ENCODE measurements around the gene PTPN4. TPM values are rescaled to one million over a fixed set of nuclear protein-coding genes. Genes with fewer than 3 reads are reported as not detected.
A peak's percentile ranks its signal among the peaks of the same experiment; 100 is the strongest.

Gene PTPN4
- total RNA-seq, 1 experiment from 2014 or later = 60.7 TPM

DNA sequence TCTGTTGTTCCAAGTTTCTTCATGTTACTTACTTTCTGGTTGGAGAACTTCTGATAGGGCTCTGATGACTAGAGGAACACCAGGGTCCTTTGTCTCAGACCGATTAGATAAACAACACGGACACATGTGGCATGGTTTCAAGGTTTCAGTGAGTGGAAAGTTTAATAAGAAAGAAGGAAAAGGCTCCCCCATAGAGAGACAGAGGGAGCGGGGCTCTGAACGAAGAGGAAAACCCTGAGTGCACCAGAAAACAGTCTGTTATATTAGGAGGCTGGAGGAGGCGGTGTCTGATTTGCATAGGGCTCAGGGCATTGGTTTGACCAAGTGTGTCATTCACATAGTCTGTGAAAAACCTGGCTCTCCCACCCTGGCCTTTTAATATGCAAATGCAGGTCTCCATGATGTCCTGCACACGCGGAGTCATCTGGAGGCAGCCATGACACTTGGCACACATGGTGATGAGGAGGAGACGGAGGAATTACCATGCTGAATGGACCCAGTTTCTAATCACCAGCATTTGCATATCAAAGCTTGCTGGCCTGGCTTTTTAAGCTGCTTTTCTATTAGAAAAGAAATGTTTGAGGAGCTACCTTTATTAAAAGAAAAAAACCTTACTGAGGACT is 94.2 kb downstream of the PTPN4 start:
- Histone ChIP-seq H3K27ac (no peak overlapping the region), H3K36me3 (ENCODE audit: low read depth) (peaks cover 22% of the 10 kb centered on the region), H3K79me2 (ENCODE audit: low read depth) (peaks cover 85% of the 10 kb centered on the region), H4K20me1 (ENCODE audit: insufficient read depth) (0 out of 2 replicates have a peak, but pooled peaks cover 6% of the 10 kb centered on the region), H3K9me2 (ENCODE audit: insufficient read depth) (no peaks in the 10 kb centered on the region), H2AFZ (no peak overlapping the region), H3K27me3 (ENCODE audit: insufficient read depth, low read depth) (no peaks in the 10 kb centered on the region), H3K4me1 (replicated peaks; ENCODE audit: insufficient read depth) (peaks cover 25% of the 10 kb centered on the region), H3F3A (ENCODE audit: insufficient read depth, low read depth) (peaks cover 8% of the 10 kb centered on the region; the same call in 1 of the 2 replicates), H3K4me2 (no peak overlapping the region), H3K9me3 (ENCODE audit: insufficient read depth, low read depth) (peaks cover 28% of the 10 kb centered on the region), H3K4me3 (no peak overlapping the region)
- CTCF ChIA-PET = no interaction called here
- intact Hi-C loops (cut with micrococcal nuclease; ENCODE audit: unreplicated experiment) = no loop called here
- POLR2A ChIA-PET (ENCODE audit: unreplicated experiment) = no interaction called here
- no peak for TF ChIP-seq EZH2 (IDR thresholded peaks at IDR 0.05; ENCODE audit: low read depth)
- TF ChIP-seq, protein P1, sequence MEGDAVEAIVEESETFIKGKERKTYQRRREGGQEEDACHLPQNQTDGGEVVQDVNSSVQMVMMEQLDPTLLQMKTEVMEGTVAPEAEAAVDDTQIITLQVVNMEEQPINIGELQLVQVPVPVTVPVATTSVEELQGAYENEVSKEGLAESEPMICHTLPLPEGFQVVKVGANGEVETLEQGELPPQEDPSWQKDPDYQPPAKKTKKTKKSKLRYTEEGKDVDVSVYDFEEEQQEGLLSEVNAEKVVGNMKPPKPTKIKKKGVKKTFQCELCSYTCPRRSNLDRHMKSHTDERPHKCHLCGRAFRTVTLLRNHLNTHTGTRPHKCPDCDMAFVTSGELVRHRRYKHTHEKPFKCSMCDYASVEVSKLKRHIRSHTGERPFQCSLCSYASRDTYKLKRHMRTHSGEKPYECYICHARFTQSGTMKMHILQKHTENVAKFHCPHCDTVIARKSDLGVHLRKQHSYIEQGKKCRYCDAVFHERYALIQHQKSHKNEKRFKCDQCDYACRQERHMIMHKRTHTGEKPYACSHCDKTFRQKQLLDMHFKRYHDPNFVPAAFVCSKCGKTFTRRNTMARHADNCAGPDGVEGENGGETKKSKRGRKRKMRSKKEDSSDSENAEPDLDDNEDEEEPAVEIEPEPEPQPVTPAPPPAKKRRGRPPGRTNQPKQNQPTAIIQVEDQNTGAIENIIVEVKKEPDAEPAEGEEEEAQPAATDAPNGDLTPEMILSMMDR (conservative IDR thresholded peaks at IDR 0.05) = no peak
- no peak for DNase-seq
- BruUV-seq (replicated peaks) = no TSS peak

DNA sequence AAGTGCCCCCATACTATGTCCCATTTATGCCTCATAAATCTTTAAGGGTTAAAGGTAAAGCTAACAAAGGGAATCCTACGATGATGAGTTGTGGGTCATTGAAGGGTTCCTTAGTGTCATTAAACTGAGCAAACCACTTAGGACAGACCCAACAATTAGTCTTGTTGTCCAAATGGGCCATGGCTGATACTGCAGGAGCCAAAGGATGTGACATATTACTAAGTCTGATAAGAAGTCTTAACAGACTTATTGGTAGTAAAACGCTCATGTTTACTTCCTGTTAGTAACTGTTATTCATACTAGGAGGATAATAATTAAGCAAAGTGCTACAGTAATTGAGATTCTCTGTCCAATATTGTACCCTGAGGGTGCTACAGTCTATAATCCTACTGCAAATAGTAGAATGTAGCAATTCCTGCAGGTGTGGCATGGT is 96.8 kb downstream of the PTPN4 start:
- BruUV-seq (replicated peaks) = no TSS peak
- peak in 1 of 2 experiments; percentile 78 for DNase-seq
- Histone ChIP-seq H3K4me3 (no peak overlapping the region), H4K20me1 (ENCODE audit: insufficient read depth) (0 out of 2 replicates have a peak, but pooled peaks cover 6% of the 10 kb centered on the region), H3K4me1 (replicated peaks; ENCODE audit: insufficient read depth) (peaks cover 26% of the 10 kb centered on the region), H2AFZ (no peak overlapping the region), H3K27me3 (ENCODE audit: insufficient read depth, low read depth) (no peaks in the 10 kb centered on the region), H3K36me3 (ENCODE audit: low read depth) (peaks cover 13% of the 10 kb centered on the region), H3K79me2 (ENCODE audit: low read depth) (peaks cover 86% of the 10 kb centered on the region), H3F3A (ENCODE audit: insufficient read depth, low read depth) (peaks cover 8% of the 10 kb centered on the region; the same call in 1 of the 2 replicates), H3K9me2 (ENCODE audit: insufficient read depth) (no peaks in the 10 kb centered on the region), H3K4me2 (peak overlapping the region; percentile 41), H3K9me3 (ENCODE audit: insufficient read depth, low read depth) (peaks cover 18% of the 10 kb centered on the region), H3K27ac (no peak overlapping the region; the same call in none of the 2 replicates)
- POLR2A ChIA-PET (ENCODE audit: unreplicated experiment) = no interaction called here
- TF ChIP-seq, protein P1 (conservative IDR thresholded peaks at IDR 0.05) = no peak
- TF ChIP-seq EZH2 (IDR thresholded peaks at IDR 0.05; ENCODE audit: low read depth) = no peak
- intact Hi-C loops (cut with micrococcal nuclease; ENCODE audit: unreplicated experiment) = no loop called here
- CTCF ChIA-PET = no interaction called here

DNA sequence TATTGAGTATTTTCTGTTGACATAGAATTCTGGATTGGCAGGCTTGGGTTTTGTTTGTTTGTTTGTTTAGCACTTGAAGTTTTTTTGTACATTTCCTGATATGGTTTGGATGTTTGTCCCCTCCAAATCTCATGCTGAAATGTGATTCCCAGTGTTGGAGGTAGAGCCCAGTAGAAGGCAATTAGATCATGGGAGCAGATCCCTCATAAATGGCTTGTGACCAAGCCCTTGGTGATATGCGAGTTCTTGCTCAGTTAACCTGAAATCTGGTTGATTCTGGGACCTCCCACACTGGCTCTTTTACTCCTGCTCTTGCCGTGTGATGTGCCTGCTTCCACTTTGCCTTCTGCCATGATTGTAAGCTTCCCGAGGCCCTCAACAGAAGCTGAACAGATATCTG is 98.0 kb downstream of the PTPN4 start:
- H3K4me1 ChIP-seq (replicated peaks; ENCODE audit: insufficient read depth) = peaks cover 38% of the 10 kb centered on the region
- H3F3A ChIP-seq (ENCODE audit: insufficient read depth, low read depth) = peaks cover 14% of the 10 kb centered on the region; the same call in 1 of the 2 replicates
- intact Hi-C loops (cut with micrococcal nuclease; ENCODE audit: unreplicated experiment) = no loop called here
- BruUV-seq (replicated peaks) = no TSS peak
- no peaks in the 10 kb centered on the region for H3K27me3 ChIP-seq (ENCODE audit: insufficient read depth, low read depth)
- no peak for DNase-seq
- H3K27ac ChIP-seq = no peak overlapping the region
- peaks cover 86% of the 10 kb centered on the region for H3K79me2 ChIP-seq (ENCODE audit: low read depth)
- POLR2A ChIA-PET (ENCODE audit: unreplicated experiment) = no interaction called here
- no peak for TF ChIP-seq EZH2 (IDR thresholded peaks at IDR 0.05; ENCODE audit: low read depth)
- TF ChIP-seq, protein P1 (conservative IDR thresholded peaks at IDR 0.05) = no peak
- peaks cover 6% of the 10 kb centered on the region for H3K9me3 ChIP-seq (ENCODE audit: insufficient read depth, low read depth)
- peaks cover 10% of the 10 kb centered on the region for H3K36me3 ChIP-seq (ENCODE audit: low read depth)
- CTCF ChIA-PET = no interaction called here
- H2AFZ ChIP-seq = no peak overlapping the region
- no peaks in the 10 kb centered on the region; the same call in 1 of the 2 replicates for H3K9me2 ChIP-seq (ENCODE audit: insufficient read depth)
- peaks cover 6% of the 10 kb centered on the region; the same call in 1 of the 2 replicates for H4K20me1 ChIP-seq (ENCODE audit: insufficient read depth)
- no peak overlapping the region for H3K4me3 ChIP-seq
- peak overlapping the region; percentile 1; the same call in 1 of the 2 replicates for H3K4me2 ChIP-seq

Data from PC-9 (cell line).